Lung (tissue), 12 donors: ENCODE results near the gene DERA. TPM values are rescaled to one million over a fixed set of nuclear protein-coding genes. Genes with fewer than 3 reads are reported as not detected.
A peak's percentile ranks its signal among the peaks of the same experiment; 100 is the strongest.

Source experiments
- ATAC-seq: fragments of 200-7000 bp; cut with Tn5 transposase; one replicate; pipeline ENCODE4 v1.9.1; 2020; ENCODE audit warnings: moderate number of reproducible peaks; ENCODE audit not compliant: insufficient read depth, low FRiP score
- DNase-seq, 3 donors: peaks; one replicate each; pipeline ENCODE4 v3.0.0-alpha.2; 2013 to 2017
- H3K27ac ChIP-seq, 2 donors: one replicate each; pipeline ENCODE4 v1.5.1; 2013; ENCODE audit warnings: mild to moderate bottlenecking in 2 of 2, moderate library complexity in 2 of 2, control low read depth in 1 of 2, inconsistent platforms in 1 of 2, low read depth in 1 of 2, low read length in 1 of 2
- H3K27me3 ChIP-seq, 3 donors: one replicate each; pipeline ENCODE4 v1.5.1; 2013; ENCODE audit warnings: low read length in 2 of 3; ENCODE audit not compliant: control insufficient read depth in 3 of 3, insufficient read depth in 3 of 3
- H3K36me3 ChIP-seq, 4 donors: one replicate each; pipeline ENCODE4 v1.5.1; 2013; ENCODE audit warnings: low read length in 4 of 4, mild to moderate bottlenecking in 1 of 4, moderate library complexity in 1 of 4; ENCODE audit not compliant: control insufficient read depth in 4 of 4, insufficient read depth in 4 of 4
- H3K4me1 ChIP-seq, 5 donors: one replicate each; pipeline ENCODE4 v1.5.1; 2013; ENCODE audit warnings: low read length in 5 of 5, mild to moderate bottlenecking in 2 of 5, moderate library complexity in 1 of 5; ENCODE audit not compliant: control insufficient read depth in 5 of 5, insufficient read depth in 5 of 5
- H3K4me3 ChIP-seq: one replicate; pipeline ENCODE4 v1.5.1; 2013; ENCODE audit warnings: mild to moderate bottlenecking, control low read depth, moderate library complexity
- H3K9ac ChIP-seq, 2 donors: one replicate each; pipeline ENCODE4 v1.5.1; 2013; ENCODE audit warnings: low read length in 2 of 2, control low read depth in 1 of 2; ENCODE audit not compliant: insufficient read depth in 1 of 2
- H3K9me3 ChIP-seq, 4 donors: one replicate each; pipeline ENCODE4 v1.5.1; 2013; ENCODE audit warnings: low read length in 3 of 4, mild to moderate bottlenecking in 1 of 4, moderate library complexity in 1 of 4; ENCODE audit not compliant: control insufficient read depth in 4 of 4, insufficient read depth in 3 of 4
- WGBS, 2 donors: extraction: QIAGEN DNeasy Blood & Tissue Kit; methylation state at CpG; one replicate each; pipeline ENCODE4 v1.1.7; 2013; 5-methylcytosine and 5-hydroxymethylcytosine counted together
- polyA plus RNA-seq, 2 donors: library from polyadenylated mRNA; stranded (reverse); fragments of 200-250 nt; gene quantifications; one replicate each; pipeline ENCODE4 v1.2.1, GENCODE V29; 2013
- total RNA-seq, 2 donors: library from RNA; depleted of rRNA in 1 of 2; stranded (reverse); fragments of >200 nt in 1 of 2; gene quantifications; one replicate each; pipeline ENCODE4 v1.2.1, GENCODE V29; 2014 to 2021
- TF ChIP-seq, protein P1 (sequence below): IDR thresholded peaks from 2 replicates; pipeline ENCODE4 v1.5.1; 2012; ENCODE audit warnings: mild to moderate bottlenecking; ENCODE audit errors: control extremely low read depth, extremely low read depth
- donor health status: control.
- donor health status: control.
- donor health status: Bipolar disorder and iron deficiency.
- donor health status: healthy.
- donor health status: DM: yes; HTN: yes; CAD: no.

The DERA gene
- total and polyA plus RNA-seq, 4 donors = 31.0 to 44.2 (median 34.8) TPM

DNA sequence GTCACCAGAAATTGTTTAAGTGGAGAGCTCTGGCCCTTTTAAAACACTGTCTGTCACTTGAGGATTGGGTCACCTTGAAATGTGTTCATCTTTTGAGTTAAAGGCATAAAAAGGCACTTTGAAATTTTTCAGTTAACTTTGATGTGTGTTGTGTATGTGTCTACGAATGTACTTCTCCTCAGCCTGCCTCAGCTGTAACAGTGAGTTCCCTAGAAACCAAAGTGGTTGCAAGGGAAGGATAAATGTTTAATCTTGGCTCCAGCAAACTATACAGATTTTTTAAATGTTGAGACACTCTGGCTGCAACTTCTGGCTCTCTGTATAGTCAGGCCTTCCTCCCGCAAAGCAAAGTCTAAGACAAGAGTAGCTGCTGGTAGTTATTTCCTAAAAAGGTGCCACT is 8.3 kb downstream of the DERA start:
- H3K4me1 ChIP-seq = peaks cover 0 to 6% (median 3%) of the 10 kb centered on the region in 5 donors
- H3K27ac ChIP-seq = no peak overlapping the region
- peaks cover 0 to 5% (median 2%) of the 10 kb centered on the region in 4 donors for H3K36me3 ChIP-seq
- H3K9me3 ChIP-seq = no peaks in the 10 kb centered on the region
- no peak overlapping the region for H3K9ac ChIP-seq
- no peaks in the 10 kb centered on the region for H3K27me3 ChIP-seq
- ATAC-seq (no peak), DNase-seq (peak in 2 of 3 donors; percentile 62 to 79)
- WGBS, 2 donors = 73 to 86% methylated on average over 2 of the region's 2 CpGs
- TF ChIP-seq, protein P1, sequence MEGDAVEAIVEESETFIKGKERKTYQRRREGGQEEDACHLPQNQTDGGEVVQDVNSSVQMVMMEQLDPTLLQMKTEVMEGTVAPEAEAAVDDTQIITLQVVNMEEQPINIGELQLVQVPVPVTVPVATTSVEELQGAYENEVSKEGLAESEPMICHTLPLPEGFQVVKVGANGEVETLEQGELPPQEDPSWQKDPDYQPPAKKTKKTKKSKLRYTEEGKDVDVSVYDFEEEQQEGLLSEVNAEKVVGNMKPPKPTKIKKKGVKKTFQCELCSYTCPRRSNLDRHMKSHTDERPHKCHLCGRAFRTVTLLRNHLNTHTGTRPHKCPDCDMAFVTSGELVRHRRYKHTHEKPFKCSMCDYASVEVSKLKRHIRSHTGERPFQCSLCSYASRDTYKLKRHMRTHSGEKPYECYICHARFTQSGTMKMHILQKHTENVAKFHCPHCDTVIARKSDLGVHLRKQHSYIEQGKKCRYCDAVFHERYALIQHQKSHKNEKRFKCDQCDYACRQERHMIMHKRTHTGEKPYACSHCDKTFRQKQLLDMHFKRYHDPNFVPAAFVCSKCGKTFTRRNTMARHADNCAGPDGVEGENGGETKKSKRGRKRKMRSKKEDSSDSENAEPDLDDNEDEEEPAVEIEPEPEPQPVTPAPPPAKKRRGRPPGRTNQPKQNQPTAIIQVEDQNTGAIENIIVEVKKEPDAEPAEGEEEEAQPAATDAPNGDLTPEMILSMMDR = no peak
- no peak overlapping the region for H3K4me3 ChIP-seq

- 85 to 94% methylated on average over 1 of the region's 1 CpG for WGBS, 2 donors
- Histone ChIP-seq H3K36me3 (no peaks in the 10 kb centered on the region), H3K4me1 (peaks cover 0 to 9% (median 0%) of the 10 kb centered on the region in 5 donors), H3K27ac (no peak overlapping the region), H3K4me3 (no peak overlapping the region), H3K9me3 (no peaks in the 10 kb centered on the region), H3K27me3 (no peaks in the 10 kb centered on the region), H3K9ac (no peak overlapping the region)
- TF ChIP-seq, protein P1 = no peak
- DNase-seq (no peak), ATAC-seq (no peak)
Observed at GRCh38 chr12:15924956-15925355, 13.8 kb downstream of the DERA start.

DNA sequence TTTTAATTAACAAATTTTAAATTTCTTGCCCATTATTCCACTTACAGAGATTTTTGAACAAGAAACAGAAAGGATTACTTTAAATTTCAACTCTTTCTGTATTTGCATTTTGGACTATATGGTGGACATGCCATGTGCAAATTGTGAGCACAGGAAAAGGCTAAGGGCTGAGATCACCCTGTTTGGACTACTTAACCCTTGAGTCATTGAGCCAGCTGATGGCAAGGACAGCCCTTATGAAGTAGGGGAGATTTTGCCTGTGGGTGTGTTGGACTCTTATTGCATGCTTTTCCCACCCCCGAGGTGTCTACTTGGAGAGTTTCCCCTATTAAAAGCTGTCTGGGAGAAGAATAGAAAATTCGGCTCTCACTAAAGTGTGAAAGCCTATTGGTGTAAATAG is 17.2 kb downstream of the DERA start:
- Histone ChIP-seq H3K9me3 (no peaks in the 10 kb centered on the region), H3K27me3 (no peaks in the 10 kb centered on the region), H3K9ac (no peak overlapping the region), H3K36me3 (peaks cover 0 to 3% (median 0%) of the 10 kb centered on the region in 4 donors), H3K27ac (no peak overlapping the region), H3K4me1 (peaks cover 0 to 9% (median 0%) of the 10 kb centered on the region in 5 donors), H3K4me3 (no peak overlapping the region)
- DNase-seq (no peak), ATAC-seq (no peak)
- TF ChIP-seq, protein P1 = no peak
- 47 to 96% methylated on average over 2 of the region's 2 CpGs for WGBS, 2 donors
